Tibial artery (tissue), 4 donors: ENCODE results near the gene CALML4.

Experiments used
- DNase-seq, 2 donors: peaks; one replicate each; pipeline ENCODE4 v3.0.0-alpha.2; 2019
- H3K27ac ChIP-seq, 2 donors: fragments of 200-600 bp; sonication (generic) in 1 of 2; 1 replicate in 1 of 2; 2 replicates in 1 of 2; pipeline ENCODE4 v1.5.1; 2018 to 2019; ENCODE audit warnings: mild to moderate bottlenecking in 1 of 2
- H3K27me3 ChIP-seq, 2 donors: fragments of 200-600 bp; sonication (generic) in 1 of 2; one replicate each; pipeline versions ENCODE4 v1.5.1 to v1.6.0; 2016 to 2019
- H3K36me3 ChIP-seq, 3 donors: fragments of 200-600 bp; sonication (generic) in 2 of 3; one replicate each; pipeline ENCODE4 v1.5.1; 2016 to 2019; ENCODE audit warnings: mild to moderate bottlenecking in 2 of 3
- H3K4me1 ChIP-seq, 4 donors: fragments of 200-600 bp; sonication (generic) in 2 of 4; 1 replicate in 3 of 4; 2 replicates in 1 of 4; pipeline ENCODE4 v1.5.1; 2016 to 2019
- H3K4me3 ChIP-seq, 2 donors: fragments of 200-600 bp; sonication (generic) in 1 of 2; 1 replicate in 1 of 2; 2 replicates in 1 of 2; pipeline ENCODE4 v1.5.1; 2018 to 2019; ENCODE audit warnings: mild to moderate bottlenecking in 2 of 2
- H3K9me3 ChIP-seq, 3 donors: fragments of 200-600 bp; sonication (generic) in 1 of 3; one replicate each; pipeline ENCODE4 v1.5.1; 2016 to 2019
- CTCF ChIP-seq, 2 experiments: fragments of 200-600 bp in 1 of 2; fragments of 450-650 bp in 1 of 2; IDR thresholded peaks; one replicate each; pipeline ENCODE4 v1.5.1; 2017 to 2019; ENCODE audit warnings: antibody characterized with exemption in 2 of 2, mild to moderate bottlenecking in 1 of 2, moderate library complexity in 1 of 2
- intact Hi-C: fragments of 100-400 bp; cut with DNase I; formaldehyde crosslinking; loops from one replicate; pipeline ENCODE4 v1.15.0; 2023; ENCODE audit warnings: low total_unique reads

The CALML4 gene

DNA sequence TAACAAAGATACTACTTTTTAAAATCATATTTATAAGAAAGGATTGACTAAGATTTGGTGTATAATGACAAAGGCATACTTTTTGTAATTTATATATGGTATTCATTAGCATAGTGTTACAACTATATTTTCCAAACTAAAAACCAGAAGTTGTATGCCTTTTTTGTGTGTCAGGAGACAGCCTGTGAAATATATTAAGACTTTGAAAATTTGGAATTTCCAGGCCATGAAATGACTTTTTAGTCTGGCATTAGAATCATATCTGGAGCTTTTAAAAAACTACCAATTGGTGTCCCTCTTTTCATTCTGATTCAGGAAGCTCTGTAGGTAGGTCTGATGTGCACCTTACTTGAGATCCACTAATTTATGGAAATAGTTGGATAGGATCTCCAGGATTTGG lies 41.9 kb downstream of the CALML4 start:
- Histone ChIP-seq H3K4me1 (peaks cover 0 to 12% (median 1%) of the 10 kb centered on the region in 4 donors), H3K9me3 (no peaks in the 10 kb centered on the region), H3K36me3 (peaks cover 25 to 28% (median 26%) of the 10 kb centered on the region in 3 donors), H3K27ac (no peak overlapping the region), H3K4me3 (no peak overlapping the region), H3K27me3 (no peaks in the 10 kb centered on the region)
- TF ChIP-seq CTCF (IDR thresholded peaks at IDR 0.05) = no peak
- intact Hi-C loops = no loop called here
- no peak for DNase-seq

- Histone ChIP-seq H3K36me3 (peaks cover 27 to 34% (median 30%) of the 10 kb centered on the region in 3 donors), H3K4me3 (no peak overlapping the region), H3K27ac (peak overlapping the region in 1 of 2 donors; percentile 40), H3K4me1 (peaks cover 0 to 36% (median 3%) of the 10 kb centered on the region in 4 donors), H3K27me3 (no peaks in the 10 kb centered on the region), H3K9me3 (no peaks in the 10 kb centered on the region)
- TF ChIP-seq CTCF (IDR thresholded peaks at IDR 0.05) = no peak
- DNase-seq = no peak
- intact Hi-C loops = loop anchor here (10.0 kb wide), 1 partner anchor 103 kb away; the partner anchor contains the start of gene PIAS1
Measured at GRCh38 chr15:68158046-68158628, 47.0 kb downstream of the CALML4 start.

GRCh38 chr15:68157074-68157473 lies 48.1 kb downstream of the CALML4 start:
- Histone ChIP-seq H3K4me1 (peaks cover 0 to 36% (median 3%) of the 10 kb centered on the region in 4 donors), H3K27ac (no peak overlapping the region), H3K36me3 (peaks cover 20 to 26% (median 21%) of the 10 kb centered on the region in 3 donors), H3K9me3 (no peaks in the 10 kb centered on the region), H3K4me3 (no peak overlapping the region), H3K27me3 (no peaks in the 10 kb centered on the region)
- no peak for DNase-seq
- intact Hi-C loops = loop anchor here (10.0 kb wide), 1 partner anchor 102 kb away; the partner anchor contains the start of gene PIAS1
- no peak for TF ChIP-seq CTCF (IDR thresholded peaks at IDR 0.05)

GRCh38 chr15:68154923-68155559 lies 50.1 kb downstream of the CALML4 start:
- intact Hi-C loops = loop anchor here (10.0 kb wide), 1 partner anchor 100 kb away; the partner anchor contains the start of gene PIAS1
- H3K27me3 ChIP-seq = no peaks in the 10 kb centered on the region
- no peaks in the 10 kb centered on the region for H3K9me3 ChIP-seq
- peak in 1 of 2 donors; percentile 37 for DNase-seq
- H3K27ac ChIP-seq = no peak overlapping the region
- H3K4me3 ChIP-seq = no peak overlapping the region
- peak; percentile 65 to 77 for TF ChIP-seq CTCF (IDR thresholded peaks at IDR 0.05)
- H3K36me3 ChIP-seq = peaks cover 11 to 22% (median 11%) of the 10 kb centered on the region in 3 donors
- peaks cover 0 to 36% (median 3%) of the 10 kb centered on the region in 4 donors for H3K4me1 ChIP-seq

DNA sequence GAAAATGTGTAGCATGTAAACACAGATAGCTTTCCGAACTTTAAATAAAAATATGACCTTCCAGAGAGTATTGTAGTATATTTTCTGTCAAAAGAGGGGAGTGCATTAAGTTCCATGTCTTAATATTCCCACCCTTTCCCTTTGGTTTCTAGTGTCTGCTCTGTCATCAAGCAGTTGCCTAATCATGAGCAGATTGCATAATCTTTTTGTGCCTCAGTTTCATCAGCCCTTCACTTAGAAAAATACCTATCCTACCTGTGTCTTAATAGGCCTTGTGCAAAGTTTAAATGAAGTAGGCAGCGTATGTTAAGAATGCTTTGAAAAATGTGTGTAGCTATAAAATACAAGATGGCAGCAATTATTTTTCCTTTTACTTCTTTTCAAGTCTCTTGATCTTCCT lies 52.8 kb downstream of the CALML4 start:
- no peak for DNase-seq
- peaks cover 0 to 16% (median 0%) of the 10 kb centered on the region in 4 donors for H3K4me1 ChIP-seq
- intact Hi-C loops = loop anchor here (2.0 to 10.0 kb wide), 2 partner anchors 98 to 292 kb away; partner anchors contain the start of gene PIAS1
- H3K9me3 ChIP-seq = no peaks in the 10 kb centered on the region
- no peak overlapping the region for H3K4me3 ChIP-seq
- TF ChIP-seq CTCF (IDR thresholded peaks at IDR 0.05) = no peak
- H3K27ac ChIP-seq = no peak overlapping the region
- H3K27me3 ChIP-seq = no peaks in the 10 kb centered on the region
- H3K36me3 ChIP-seq = peaks cover 11 to 25% (median 12%) of the 10 kb centered on the region in 3 donors
